ENCODE results near the gene APOBEC3B. TPM values are rescaled to one million over a fixed set of nuclear protein-coding genes. Genes with fewer than 3 reads are reported as not detected.

APOBEC3B gene
- total and polyA plus RNA-seq, 12 donors = 0.32 to 8.1 (median 1.5) TPM; not detected in 1

DNA sequence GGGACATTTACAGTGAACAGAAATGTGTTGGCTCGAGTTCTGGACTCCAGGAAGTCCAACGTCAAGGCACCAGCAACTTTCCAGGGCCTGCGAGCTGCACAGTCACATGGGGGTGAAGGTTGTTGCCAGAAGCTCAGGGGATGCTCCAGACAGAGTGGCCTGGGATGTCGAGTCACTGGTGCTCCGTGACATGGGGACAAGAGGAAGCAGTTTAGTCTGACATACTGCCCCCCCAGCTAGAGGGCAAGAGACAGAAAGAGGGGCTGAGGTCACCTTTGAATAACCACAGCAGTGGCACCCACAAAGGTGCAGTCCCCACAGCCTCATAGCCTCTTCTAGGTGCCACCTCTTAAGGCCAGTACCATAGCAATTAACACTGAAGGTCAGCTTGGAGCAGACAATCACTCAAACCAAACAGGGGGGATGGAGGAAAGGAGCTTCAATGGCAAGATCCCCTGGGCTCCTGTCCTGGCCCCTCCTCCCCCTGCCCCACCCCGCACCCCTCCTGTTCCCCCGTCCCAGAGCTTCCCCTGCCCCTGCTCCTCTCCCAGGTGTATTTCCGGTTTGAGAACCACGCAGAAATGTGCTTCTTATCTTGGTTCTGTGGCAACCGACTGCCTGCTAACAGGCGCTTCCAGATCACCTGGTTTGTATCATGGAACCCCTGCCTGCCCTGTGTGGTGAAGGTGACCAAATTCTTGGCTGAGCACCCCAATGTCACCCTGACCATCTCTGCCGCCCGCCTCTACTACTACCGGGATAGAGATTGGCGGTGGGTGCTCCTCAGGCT is 42.6 kb downstream of the APOBEC3B start:
- 83 to 91% (median 86%) methylated on average over 11 to 15 of the region's 15 CpGs for WGBS, 4 donors

DNA sequence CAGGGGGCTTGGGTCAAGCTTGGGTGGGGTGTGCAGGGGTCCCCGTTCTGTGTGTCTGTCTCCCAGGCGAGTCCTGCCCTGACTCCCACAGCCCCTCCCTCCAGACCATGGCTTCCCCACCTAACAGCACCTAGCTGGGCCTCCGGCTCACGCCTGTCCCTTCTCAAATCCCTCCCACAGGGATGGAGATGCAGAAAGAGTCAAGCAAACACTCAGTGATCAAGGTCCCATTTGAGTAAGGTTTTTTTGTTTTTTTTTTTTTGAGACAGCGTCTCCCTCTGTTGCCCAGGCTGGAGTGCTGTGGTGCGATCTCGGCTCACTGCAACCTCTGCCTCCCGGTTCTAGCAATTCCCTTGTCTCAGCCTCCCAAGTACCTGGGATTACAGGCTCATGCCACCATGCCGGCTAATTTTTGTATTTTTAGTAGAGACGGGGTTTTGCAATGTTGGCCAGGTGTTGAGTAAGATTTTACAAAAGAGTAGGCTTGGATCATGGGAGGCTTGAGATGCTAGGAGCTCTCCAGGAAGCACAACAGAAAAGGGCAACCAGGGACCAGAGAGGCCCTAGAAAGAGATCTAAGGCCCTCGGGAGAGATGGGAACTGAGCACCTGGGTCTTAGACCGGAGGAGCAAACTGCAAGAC is 44.5 kb downstream of the APOBEC3B start:
- H3K36me3 ChIP-seq (replicated peaks in 1 of 2) = peaks cover 0 to 13% of the 10 kb centered on the region in 2 donors
- DNase-seq = no peak
- 85 to 94% (median 93%) methylated on average over 11 to 12 of the region's 12 CpGs for WGBS, 4 donors
- TF ChIP-seq POLR2A (IDR thresholded peaks at IDR 0.05) = no peak
- TF ChIP-seq, protein P1, sequence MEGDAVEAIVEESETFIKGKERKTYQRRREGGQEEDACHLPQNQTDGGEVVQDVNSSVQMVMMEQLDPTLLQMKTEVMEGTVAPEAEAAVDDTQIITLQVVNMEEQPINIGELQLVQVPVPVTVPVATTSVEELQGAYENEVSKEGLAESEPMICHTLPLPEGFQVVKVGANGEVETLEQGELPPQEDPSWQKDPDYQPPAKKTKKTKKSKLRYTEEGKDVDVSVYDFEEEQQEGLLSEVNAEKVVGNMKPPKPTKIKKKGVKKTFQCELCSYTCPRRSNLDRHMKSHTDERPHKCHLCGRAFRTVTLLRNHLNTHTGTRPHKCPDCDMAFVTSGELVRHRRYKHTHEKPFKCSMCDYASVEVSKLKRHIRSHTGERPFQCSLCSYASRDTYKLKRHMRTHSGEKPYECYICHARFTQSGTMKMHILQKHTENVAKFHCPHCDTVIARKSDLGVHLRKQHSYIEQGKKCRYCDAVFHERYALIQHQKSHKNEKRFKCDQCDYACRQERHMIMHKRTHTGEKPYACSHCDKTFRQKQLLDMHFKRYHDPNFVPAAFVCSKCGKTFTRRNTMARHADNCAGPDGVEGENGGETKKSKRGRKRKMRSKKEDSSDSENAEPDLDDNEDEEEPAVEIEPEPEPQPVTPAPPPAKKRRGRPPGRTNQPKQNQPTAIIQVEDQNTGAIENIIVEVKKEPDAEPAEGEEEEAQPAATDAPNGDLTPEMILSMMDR (IDR thresholded peaks at IDR 0.05) = no peak
- no peak overlapping the region for H3K27ac ChIP-seq
- H3K9me3 ChIP-seq (replicated peaks in 1 of 3) = no peaks in the 10 kb centered on the region
- no peaks in the 10 kb centered on the region for H3K27me3 ChIP-seq
- intact Hi-C loops (cut with DNase I) = no loop called here
- H3K4me3 ChIP-seq = no peak overlapping the region
- H3K4me1 ChIP-seq (replicated peaks in 1 of 2) = peaks cover 7 to 8% of the 10 kb centered on the region in 2 donors

More for the DNA sequence above, 42.6 kb downstream of the APOBEC3B start:
- Histone ChIP-seq H3K4me1 (replicated peaks in 1 of 2) (peaks cover 12 to 15% of the 10 kb centered on the region in 2 donors), H3K27me3 (no peaks in the 10 kb centered on the region), H3K36me3 (replicated peaks in 1 of 2) (peaks cover 0 to 13% of the 10 kb centered on the region in 2 donors), H3K9me3 (replicated peaks in 1 of 3) (no peaks in the 10 kb centered on the region), H3K4me3 (no peak overlapping the region), H3K27ac (no peak overlapping the region)
- TF ChIP-seq, protein P1 (IDR thresholded peaks at IDR 0.05) = no peak
- DNase-seq = no peak
- intact Hi-C loops (cut with DNase I) = no loop called here

DNA sequence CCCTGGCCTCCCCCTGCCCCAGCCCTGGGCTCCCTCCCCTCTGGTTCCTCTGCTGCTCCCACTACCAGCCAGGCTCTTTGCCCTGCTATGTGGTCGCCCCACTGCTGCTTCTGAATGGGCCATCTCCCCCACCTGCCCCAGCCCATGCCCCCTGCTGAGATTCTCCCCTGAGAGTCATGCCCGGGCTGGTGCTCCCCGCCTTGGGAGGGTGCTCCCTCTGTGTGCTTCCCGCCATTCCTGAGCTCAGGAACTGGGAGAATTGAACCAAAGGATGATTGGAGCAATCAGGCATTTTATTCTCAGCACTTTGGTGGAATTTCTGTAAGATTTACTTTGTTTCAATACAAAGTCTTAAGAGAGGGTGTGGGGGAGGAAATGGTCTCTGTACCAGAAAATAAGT is 45.6 kb downstream of the APOBEC3B start:
- 80 to 96% (median 92%) methylated on average over 4 of the region's 4 CpGs for WGBS, 4 donors
- Histone ChIP-seq H3K4me1 (replicated peaks in 1 of 2) (no peaks in the 10 kb centered on the region), H3K36me3 (replicated peaks in 1 of 2) (peaks cover 0 to 13% of the 10 kb centered on the region in 2 donors), H3K27ac (no peak overlapping the region), H3K4me3 (no peak overlapping the region), H3K27me3 (no peaks in the 10 kb centered on the region), H3K9me3 (replicated peaks in 1 of 3) (no peaks in the 10 kb centered on the region)
- TF ChIP-seq, protein P1 (IDR thresholded peaks at IDR 0.05) = no peak
- TF ChIP-seq POLR2A (IDR thresholded peaks at IDR 0.05) = no peak
- intact Hi-C loops (cut with DNase I) = no loop called here
- DNase-seq = no peak

DNA sequence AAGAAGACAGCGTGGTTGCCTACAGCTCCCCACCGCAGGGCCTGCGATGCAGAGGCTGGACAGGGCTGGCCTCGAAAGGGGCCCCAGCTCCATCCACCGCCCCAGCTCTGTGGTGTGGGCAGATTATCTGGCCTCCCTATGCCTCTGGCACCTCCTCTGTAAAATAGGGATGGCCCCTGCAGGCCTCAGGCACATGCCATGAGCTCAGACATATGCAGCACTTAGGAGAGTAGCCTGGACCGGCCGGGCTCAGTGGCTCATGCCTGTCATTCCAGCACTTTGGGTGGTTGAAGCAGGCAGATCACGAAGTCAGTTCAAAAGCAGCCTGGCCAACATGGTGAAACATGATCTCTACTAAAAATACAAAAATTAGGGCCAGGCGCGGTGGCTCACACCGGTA is 46.1 kb downstream of the APOBEC3B start:
- no peak overlapping the region for H3K27ac ChIP-seq
- no peak for DNase-seq
- H3K27me3 ChIP-seq = no peaks in the 10 kb centered on the region
- no peak overlapping the region for H3K4me3 ChIP-seq
- peaks cover 0 to 11% of the 10 kb centered on the region in 2 donors for H3K36me3 ChIP-seq (replicated peaks in 1 of 2)
- no peak for TF ChIP-seq POLR2A (IDR thresholded peaks at IDR 0.05)
- TF ChIP-seq, protein P1 (IDR thresholded peaks at IDR 0.05) = no peak
- H3K9me3 ChIP-seq (replicated peaks in 1 of 3) = no peaks in the 10 kb centered on the region
- 88 to 95% (median 94%) methylated on average over 11 of the region's 11 CpGs for WGBS, 4 donors
- intact Hi-C loops (cut with DNase I) = no loop called here
- no peaks in the 10 kb centered on the region for H3K4me1 ChIP-seq (replicated peaks in 1 of 2)
